K562 (cell line): Measurements from ENCODE around the gene GALNT9. TPM values are rescaled to one million over a fixed set of nuclear protein-coding genes. Genes with fewer than 3 reads are reported as not detected.

Source experiments
- GABPA ChIP-seq: fragments of 200-800 bp; sonication (Bioruptor generic); conservative IDR thresholded peaks from 2 replicates; pipeline ENCODE4 v1.6.1; 2016; ENCODE audit warnings: low read depth, missing genetic modification characterization, missing compliant biosample characterization
- HOXB6 ChIP-seq: fragments of 250-450 bp; sonication (Bioruptor Pico); IDR thresholded peaks from 2 replicates; pipeline ENCODE4 v1.5.1; 2022; ENCODE audit warnings: mild to moderate bottlenecking, borderline replicate concordance
- MEIS2 ChIP-seq: fragments of 450-650 bp; IDR thresholded peaks from 2 replicates; pipeline ENCODE4 v1.6.1; 2014; ENCODE audit warnings: mild to moderate bottlenecking; ENCODE audit not compliant: partially characterized antibody
- MYNN ChIP-seq, 2 experiments: sonication (generic); formaldehyde crosslinking in 1 of 2; IDR thresholded peaks; 2 replicates each; pipeline versions ENCODE4 v1.5.0 to v1.6.1; 2016 to 2020; ENCODE audit warnings: antibody characterized with exemption in 1 of 2, missing genetic modification reagents in 1 of 2
- PTTG1 ChIP-seq: fragments of 450-650 bp; IDR thresholded peaks from 2 replicates; pipeline ENCODE4 v1.6.1; 2016; ENCODE audit warnings: low read depth, mild to moderate bottlenecking, missing genetic modification characterization, missing compliant biosample characterization
- SAFB2 ChIP-seq: fragments of 200-400 bp; formaldehyde crosslinking; IDR thresholded peaks from 2 replicates; pipeline ENCODE4 v1.6.1; 2018; ENCODE audit warnings: borderline replicate concordance, low read length, low read depth, moderate library complexity; ENCODE audit not compliant: severe bottlenecking
- SMC3 ChIP-seq: conservative IDR thresholded peaks from 2 replicates; pipeline ENCODE4 v1.6.1; 2011; ENCODE audit warnings: low read depth, low read length, improper control_type of control experiment; ENCODE audit not compliant: insufficient read depth
- STAG1 ChIP-seq: sonication (generic); formaldehyde crosslinking; IDR thresholded peaks from 2 replicates; pipeline ENCODE4 v1.5.0; 2020; ENCODE audit warnings: missing genetic modification reagents, borderline replicate concordance
- TAL1 ChIP-seq: fragments of 450-650 bp; IDR thresholded peaks from 2 replicates; pipeline ENCODE4 v1.6.1; 2016; ENCODE audit warnings: mild to moderate bottlenecking
- TGIF2 ChIP-seq: sonication (generic); formaldehyde crosslinking; IDR thresholded peaks from 2 replicates; pipeline ENCODE4 v1.8.1; 2022; ENCODE audit warnings: mild to moderate bottlenecking, missing genetic modification reagents, moderate library complexity
- ZNF146 ChIP-seq: IDR thresholded peaks from one replicate; pipeline ENCODE4 v1.6.1; 2018; ENCODE audit warnings: missing compliant biosample characterization; ENCODE audit not compliant: unreplicated experiment
- ZNF445 ChIP-seq: fragments of 250-450 bp; sonication (Bioruptor Pico); IDR thresholded peaks from 2 replicates; pipeline ENCODE4 v1.4.0; 2020; ENCODE audit warnings: low read depth, mild to moderate bottlenecking, moderate library complexity
- polyA plus RNA-seq, 8 experiments: library from polyadenylated mRNA; depleted of rRNA in 4 of 8; stranded (reverse) in 5 of 8; unstranded in 3 of 8; fragments of >200 nt; fragmentation: Nextera tagmentation in 2 of 8; fragmentation: Illumina TruSeq in 1 of 8; extraction: Ambion mirVana in 2 of 8; extraction: Trizol in 1 of 8; gene quantifications; 2 replicates each; pipeline versions ENCODE4 v1.2.1 to v1.2.3, GENCODE V29; 2011 to 2014; ENCODE audit warnings: inconsistent platforms in 1 of 8, missing spikeins in 1 of 8
- total RNA-seq, 7 experiments: library from RNA; depleted of rRNA in 6 of 7; stranded (reverse); fragments of >200 nt in 6 of 7; fragmentation: Illumina TruSeq in 2 of 7; extraction: Trizol in 2 of 7; gene quantifications; 2 replicates each; pipeline versions ENCODE4 v1.2.1 to v1.2.3, GENCODE V29; 2011 to 2021; ENCODE audit warnings: low replicate concordance in 1 of 7
- TF ChIP-seq, protein P1 (sequence below): IDR thresholded peaks from 2 replicates; pipeline ENCODE4 v1.6.1; 2014; ENCODE audit warnings: antibody characterized with exemption
- TF ChIP-seq, protein P2 (sequence below): fragments of 200-800 bp; sonication (Bioruptor generic); IDR thresholded peaks from 2 replicates; pipeline ENCODE4 v1.6.1; 2017; ENCODE audit warnings: missing genetic modification characterization, missing compliant biosample characterization
- TF ChIP-seq, protein P3 (sequence below): sonication (generic); formaldehyde crosslinking; IDR thresholded peaks from 2 replicates; pipeline ENCODE4 v1.9.0; 2022; ENCODE audit warnings: mild to moderate bottlenecking, missing genetic modification reagents
- TF ChIP-seq, protein P4 (sequence below): fragments of 450-650 bp; IDR thresholded peaks from 2 replicates; pipeline ENCODE4 v1.6.1; 2016; ENCODE audit warnings: low read depth
- TF ChIP-seq, protein P5 (sequence below): fragments of 250-450 bp; sonication (Bioruptor Pico); IDR thresholded peaks from 2 replicates; pipeline ENCODE4 v1.8.0; 2022; ENCODE audit warnings: moderate library complexity, mild to moderate bottlenecking, inconsistent platforms

GALNT9 gene
- total and polyA plus RNA-seq, 9 of the 15 experiments (the other 6 are each of a cell fraction or from before 2014, with no cell fraction given), result not detected

DNA sequence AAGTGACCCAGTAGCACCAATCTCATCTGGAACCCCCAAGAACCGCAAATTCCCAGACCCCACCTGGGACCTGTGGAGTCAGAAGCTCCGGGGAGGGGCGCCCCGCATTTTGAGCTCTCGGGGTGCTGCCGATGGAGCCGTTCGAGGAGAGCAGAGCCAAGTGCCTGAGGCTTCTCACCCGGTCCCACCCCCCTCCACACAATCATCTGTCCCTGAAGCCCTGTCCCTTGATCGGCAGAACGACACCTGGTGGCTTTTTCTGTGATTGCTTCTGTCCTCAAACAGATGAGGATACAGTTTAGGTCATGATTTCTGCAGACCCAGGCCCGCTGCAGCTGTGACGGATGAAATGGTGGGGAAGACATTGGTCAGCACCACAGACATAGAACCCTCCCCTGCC is 110.5 kb downstream of the GALNT9 start (continued):
- TF ChIP-seq, protein P1, sequence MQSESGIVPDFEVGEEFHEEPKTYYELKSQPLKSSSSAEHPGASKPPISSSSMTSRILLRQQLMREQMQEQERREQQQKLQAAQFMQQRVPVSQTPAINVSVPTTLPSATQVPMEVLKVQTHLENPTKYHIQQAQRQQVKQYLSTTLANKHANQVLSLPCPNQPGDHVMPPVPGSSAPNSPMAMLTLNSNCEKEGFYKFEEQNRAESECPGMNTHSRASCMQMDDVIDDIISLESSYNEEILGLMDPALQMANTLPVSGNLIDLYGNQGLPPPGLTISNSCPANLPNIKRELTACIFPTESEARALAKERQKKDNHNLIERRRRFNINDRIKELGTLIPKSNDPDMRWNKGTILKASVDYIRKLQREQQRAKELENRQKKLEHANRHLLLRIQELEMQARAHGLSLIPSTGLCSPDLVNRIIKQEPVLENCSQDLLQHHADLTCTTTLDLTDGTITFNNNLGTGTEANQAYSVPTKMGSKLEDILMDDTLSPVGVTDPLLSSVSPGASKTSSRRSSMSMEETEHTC, result no peak
- TF ChIP-seq, protein P2, sequence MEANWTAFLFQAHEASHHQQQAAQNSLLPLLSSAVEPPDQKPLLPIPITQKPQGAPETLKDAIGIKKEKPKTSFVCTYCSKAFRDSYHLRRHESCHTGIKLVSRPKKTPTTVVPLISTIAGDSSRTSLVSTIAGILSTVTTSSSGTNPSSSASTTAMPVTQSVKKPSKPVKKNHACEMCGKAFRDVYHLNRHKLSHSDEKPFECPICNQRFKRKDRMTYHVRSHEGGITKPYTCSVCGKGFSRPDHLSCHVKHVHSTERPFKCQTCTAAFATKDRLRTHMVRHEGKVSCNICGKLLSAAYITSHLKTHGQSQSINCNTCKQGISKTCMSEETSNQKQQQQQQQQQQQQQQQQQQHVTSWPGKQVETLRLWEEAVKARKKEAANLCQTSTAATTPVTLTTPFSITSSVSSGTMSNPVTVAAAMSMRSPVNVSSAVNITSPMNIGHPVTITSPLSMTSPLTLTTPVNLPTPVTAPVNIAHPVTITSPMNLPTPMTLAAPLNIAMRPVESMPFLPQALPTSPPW, result peak; percentile 25; the same call in 1 of the 2 replicates
- no peak for TF ChIP-seq MEIS2
- no peak for TF ChIP-seq MYNN (IDR thresholded peaks at IDR 0.05)
- no peak for TF ChIP-seq MYNN (CRISPR knock-in tag; IDR thresholded peaks at IDR 0.05)
- peak; percentile 24; the same call in 1 of the 2 replicates for TF ChIP-seq STAG1
- TF ChIP-seq TAL1, result no peak
- TF ChIP-seq SAFB2, result no peak
- TF ChIP-seq, protein P3, sequence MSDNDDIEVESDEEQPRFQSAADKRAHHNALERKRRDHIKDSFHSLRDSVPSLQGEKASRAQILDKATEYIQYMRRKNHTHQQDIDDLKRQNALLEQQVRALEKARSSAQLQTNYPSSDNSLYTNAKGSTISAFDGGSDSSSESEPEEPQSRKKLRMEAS (CRISPR knock-in tag), result no peak
- 0 out of 2 replicates have a peak, but pooled peaks have one; percentile 30 for TF ChIP-seq SMC3
- no peak for TF ChIP-seq HOXB6 (CRISPR knock-in tag)
- TF ChIP-seq, protein P4, sequence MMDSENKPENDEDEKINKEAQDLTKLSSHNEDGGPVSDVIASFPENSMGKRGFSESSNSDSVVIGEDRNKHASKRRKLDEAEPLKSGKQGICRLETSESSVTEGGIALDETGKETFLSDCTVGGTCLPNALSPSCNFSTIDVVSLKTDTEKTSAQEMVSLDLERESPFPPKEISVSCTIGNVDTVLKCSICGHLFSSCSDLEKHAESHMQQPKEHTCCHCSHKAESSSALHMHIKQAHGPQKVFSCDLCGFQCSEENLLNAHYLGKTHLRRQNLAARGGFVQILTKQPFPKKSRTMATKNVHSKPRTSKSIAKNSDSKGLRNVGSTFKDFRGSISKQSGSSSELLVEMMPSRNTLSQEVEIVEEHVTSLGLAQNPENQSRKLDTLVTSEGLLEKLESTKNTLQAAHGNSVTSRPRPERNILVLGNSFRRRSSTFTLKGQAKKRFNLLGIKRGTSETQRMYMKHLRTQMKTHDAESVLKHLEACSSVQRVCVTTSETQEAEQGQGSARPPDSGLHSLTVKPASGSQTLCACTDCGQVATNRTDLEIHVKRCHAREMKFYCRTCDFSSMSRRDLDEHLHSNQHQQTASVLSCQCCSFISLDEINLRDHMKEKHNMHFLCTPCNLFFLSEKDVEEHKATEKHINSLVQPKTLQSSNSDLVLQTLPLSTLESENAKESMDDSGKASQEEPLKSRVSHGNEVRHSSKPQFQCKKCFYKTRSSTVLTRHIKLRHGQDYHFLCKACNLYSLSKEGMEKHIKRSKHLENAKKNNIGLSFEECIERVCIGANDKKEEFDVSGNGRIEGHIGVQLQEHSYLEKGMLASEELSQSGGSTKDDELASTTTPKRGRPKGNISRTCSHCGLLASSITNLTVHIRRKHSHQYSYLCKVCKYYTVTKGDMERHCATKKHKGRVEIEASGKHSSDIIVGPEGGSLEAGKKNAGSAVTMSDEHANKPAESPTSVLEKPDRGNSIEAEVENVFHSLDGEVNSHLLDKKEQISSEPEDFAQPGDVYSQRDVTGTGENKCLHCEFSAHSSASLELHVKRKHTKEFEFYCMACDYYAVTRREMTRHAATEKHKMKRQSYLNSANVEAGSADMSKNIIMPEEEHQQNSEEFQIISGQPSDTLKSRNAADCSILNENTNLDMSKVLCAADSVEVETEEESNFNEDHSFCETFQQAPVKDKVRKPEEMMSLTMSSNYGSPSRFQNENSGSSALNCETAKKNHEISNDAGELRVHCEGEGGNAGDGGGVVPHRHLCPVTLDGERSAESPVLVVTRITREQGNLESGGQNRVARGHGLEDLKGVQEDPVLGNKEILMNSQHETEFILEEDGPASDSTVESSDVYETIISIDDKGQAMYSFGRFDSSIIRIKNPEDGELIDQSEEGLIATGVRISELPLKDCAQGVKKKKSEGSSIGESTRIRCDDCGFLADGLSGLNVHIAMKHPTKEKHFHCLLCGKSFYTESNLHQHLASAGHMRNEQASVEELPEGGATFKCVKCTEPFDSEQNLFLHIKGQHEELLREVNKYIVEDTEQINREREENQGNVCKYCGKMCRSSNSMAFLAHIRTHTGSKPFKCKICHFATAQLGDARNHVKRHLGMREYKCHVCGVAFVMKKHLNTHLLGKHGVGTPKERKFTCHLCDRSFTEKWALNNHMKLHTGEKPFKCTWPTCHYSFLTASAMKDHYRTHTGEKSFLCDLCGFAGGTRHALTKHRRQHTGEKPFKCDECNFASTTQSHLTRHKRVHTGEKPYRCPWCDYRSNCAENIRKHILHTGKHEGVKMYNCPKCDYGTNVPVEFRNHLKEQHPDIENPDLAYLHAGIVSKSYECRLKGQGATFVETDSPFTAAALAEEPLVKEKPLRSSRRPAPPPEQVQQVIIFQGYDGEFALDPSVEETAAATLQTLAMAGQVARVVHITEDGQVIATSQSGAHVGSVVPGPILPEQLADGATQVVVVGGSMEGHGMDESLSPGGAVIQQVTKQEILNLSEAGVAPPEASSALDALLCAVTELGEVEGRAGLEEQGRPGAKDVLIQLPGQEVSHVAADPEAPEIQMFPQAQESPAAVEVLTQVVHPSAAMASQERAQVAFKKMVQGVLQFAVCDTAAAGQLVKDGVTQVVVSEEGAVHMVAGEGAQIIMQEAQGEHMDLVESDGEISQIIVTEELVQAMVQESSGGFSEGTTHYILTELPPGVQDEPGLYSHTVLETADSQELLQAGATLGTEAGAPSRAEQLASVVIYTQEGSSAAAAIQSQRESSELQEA, result no peak
- TF ChIP-seq PTTG1, result no peak
- TF ChIP-seq GABPA, result no peak
- TF ChIP-seq ZNF146 (CRISPR knock-in tag), result no peak
- no peak for TF ChIP-seq TGIF2 (CRISPR knock-in tag)
- TF ChIP-seq ZNF445 (CRISPR knock-in tag), result no peak
- TF ChIP-seq, protein P5, sequence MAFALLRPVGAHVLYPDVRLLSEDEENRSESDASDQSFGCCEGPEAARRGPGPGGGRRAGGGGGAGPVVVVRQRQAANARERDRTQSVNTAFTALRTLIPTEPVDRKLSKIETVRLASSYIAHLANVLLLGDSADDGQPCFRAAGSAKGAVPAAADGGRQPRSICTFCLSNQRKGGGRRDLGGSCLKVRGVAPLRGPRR (CRISPR knock-in tag), result no peak
